Smooth muscle cell of bladder (primary cell): ENCODE measurements around the gene FBXO8. TPM values are rescaled to one million over a fixed set of nuclear protein-coding genes. Genes with fewer than 3 reads are reported as not detected.

ENCODE experiments used
- total RNA-seq: library from RNA; depleted of rRNA; stranded (reverse); fragments of >200 nt; gene quantifications from 2 replicates; pipeline ENCODE4 v1.2.3, GENCODE V29; 2014

FBXO8 gene
- 39.0 and 41.6 TPM in 2 replicates for total RNA-seq

GRCh38 chr4:174283507-174284471, at the start of gene FBXO8, which contains the start of gene CEP44:
Gene FBXO8, minus strand, starts transcription at chr4:174283667. Its CDS starts 20,575 bp downstream, at chr4:174263092.
Gene CEP44, plus strand, starts transcription at chr4:174283911. Its CDS starts 15,211 bp downstream, at chr4:174299122.

Other genes with a start within 250 kb of the FBXO8 start
- gene CEP44, start 244 bp upstream of the FBXO8 start, total RNA-seq, result 20.7 and 24.7 TPM in 2 replicates
- gene HPGD, start 238.8 kb upstream of the FBXO8 start, total RNA-seq, result under 0.01 and 0.09 TPM in 2 replicates